NCI-H446 (cell line): ENCODE measurements around the gene MET.
"Not testable (repeated sequence)": the region's sequence is repeated elsewhere in the genome, so short reads cannot be mapped to it uniquely, and the experiment has no call there.

ENCODE experiments used
- DNase-seq, 2 experiments: peaks; one replicate each; lab custom pipeline; 2025; lab: John Stamatoyannopoulos, UW

MET gene

DNA sequence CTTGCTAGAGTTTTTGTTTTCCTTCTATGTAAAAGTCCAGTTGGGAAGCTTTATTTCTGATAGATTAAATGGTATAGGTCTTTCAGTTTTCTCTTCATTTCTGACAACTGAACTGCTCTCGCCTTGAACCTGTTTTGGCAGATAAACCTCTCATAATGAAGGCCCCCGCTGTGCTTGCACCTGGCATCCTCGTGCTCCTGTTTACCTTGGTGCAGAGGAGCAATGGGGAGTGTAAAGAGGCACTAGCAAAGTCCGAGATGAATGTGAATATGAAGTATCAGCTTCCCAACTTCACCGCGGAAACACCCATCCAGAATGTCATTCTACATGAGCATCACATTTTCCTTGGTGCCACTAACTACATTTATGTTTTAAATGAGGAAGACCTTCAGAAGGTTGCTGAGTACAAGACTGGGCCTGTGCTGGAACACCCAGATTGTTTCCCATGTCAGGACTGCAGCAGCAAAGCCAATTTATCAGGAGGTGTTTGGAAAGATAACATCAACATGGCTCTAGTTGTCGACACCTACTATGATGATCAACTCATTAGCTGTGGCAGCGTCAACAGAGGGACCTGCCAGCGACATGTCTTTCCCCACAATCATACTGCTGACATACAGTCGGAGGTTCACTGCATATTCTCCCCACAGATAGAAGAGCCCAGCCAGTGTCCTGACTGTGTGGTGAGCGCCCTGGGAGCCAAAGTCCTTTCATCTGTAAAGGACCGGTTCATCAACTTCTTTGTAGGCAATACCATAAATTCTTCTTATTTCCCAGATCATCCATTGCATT is 27.1 kb downstream of the MET start:
- no peak for DNase-seq

DNA sequence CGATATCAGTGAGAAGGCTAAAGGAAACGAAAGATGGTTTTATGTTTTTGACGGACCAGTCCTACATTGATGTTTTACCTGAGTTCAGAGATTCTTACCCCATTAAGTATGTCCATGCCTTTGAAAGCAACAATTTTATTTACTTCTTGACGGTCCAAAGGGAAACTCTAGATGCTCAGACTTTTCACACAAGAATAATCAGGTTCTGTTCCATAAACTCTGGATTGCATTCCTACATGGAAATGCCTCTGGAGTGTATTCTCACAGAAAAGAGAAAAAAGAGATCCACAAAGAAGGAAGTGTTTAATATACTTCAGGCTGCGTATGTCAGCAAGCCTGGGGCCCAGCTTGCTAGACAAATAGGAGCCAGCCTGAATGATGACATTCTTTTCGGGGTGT is 27.7 kb downstream of the MET start:
- no peak for DNase-seq

DNA sequence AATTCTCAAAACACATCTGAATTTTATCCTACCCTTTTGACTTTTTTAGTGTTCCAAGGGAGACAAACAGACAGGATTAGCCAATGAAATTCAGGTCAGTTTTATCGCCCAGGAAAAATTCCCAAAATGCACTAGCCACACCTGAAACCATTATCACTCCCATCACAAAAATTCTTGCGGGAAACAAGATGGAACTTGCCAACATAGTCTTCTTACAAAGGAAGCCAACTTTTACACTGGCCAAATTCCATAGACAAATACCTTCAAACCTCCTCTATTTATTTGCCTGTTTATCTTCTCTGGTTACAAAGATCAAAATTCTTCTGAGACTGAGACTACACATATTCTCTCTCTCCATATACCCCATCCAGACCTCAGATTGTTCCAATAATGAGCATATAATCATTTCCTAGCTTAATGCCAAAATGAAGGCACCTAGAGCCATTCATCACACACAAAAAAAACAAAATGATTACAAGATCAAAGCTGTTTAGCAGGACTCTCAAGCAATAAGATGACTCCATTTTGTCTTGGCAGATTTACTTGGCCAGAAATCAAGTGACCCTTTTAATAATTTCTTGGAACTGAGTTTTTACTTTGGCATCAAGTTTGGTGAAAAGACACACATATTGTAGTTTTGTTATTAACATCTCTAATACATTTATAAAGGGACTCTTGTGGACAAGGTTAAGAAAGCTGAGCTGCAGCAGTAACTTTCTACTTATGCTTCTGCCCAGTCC is 30.2 kb downstream of the MET start:
- no peak for DNase-seq

DNA sequence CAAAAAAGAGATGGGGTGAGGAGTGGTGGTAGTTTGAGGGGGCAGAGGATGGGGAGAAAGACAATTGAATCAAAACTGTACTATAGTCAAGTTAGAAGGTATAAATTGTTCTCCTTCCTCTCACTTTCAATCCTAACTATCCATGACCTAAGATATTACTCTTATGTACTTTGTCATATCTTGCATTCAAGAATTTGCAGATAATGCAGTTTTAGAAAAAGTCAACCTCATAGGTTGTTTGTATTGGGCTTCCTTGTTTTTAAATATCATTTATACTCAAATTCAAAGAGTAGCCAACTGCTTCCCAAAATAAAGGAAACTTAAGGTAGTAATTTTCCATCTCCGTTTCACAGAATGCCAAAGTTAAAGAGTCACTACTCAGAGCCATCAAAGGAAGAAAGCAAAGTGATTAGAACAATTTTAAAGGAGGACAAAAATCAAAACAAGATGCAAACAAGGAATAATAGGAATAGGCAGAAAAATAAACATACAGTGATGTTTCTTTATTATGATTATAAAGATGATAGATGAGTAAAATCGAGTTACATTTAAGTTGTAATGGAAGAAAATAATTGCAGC is 32.7 kb downstream of the MET start:
- DNase-seq: no peak

DNA sequence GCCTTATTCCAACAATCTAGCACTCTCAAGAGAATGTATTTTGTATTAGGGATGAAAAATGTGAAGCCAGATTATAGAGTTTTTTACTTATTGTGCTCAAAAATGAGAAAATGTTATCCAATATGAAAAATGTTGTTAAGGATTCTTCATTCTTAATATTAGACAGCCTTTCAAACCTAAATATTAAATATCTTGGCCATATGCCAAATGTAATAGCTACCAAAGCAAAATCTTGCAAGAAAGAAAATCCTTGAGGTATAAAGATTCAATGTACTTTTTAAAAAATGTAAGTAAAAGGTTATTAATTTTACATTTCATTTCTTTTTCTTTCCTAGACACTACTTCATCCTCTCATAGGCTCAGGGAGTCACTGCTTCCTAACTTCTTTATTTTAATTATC is 33.4 kb downstream of the MET start:
- no peak for DNase-seq

DNA sequence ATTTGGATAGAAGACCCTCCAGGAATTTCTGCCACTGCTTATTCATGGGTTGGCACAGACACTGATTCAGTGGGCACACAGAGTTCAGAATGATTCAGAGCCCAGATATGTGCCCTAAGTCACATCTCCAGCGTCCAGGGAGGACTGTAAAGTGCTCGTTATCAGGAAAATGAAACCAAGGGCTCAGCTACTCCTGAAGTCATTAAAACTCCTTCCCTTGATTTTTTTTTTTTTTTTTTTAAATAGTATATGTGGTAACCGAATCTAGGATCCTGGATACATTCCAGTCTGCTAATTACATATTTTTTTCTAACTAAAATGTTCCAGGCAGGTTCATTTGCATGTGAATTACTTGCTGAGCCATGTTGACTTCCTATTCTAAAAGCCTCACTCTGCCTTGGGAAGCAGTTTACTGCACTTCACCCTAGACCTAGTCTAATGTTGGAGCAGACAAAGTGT is 34.7 kb downstream of the MET start:
- no peak for DNase-seq

DNA sequence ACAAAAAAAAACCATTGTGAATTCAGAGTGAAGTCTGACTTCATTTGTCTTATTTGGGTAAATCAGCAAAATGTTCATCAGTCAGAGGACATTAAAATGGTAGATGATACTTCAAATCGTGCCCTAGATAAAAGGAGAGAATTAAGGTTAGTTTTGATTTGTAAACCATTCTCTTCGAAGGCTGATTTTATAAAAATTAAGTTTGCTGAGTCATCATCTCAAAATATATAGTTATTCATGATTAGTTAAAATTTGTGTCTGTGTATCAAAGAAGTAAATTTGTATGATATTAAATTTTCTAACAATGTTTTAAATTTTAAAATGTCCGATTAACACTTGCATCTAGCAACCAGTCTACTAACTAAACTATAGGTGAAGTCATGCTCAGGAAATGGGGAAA is 35.3 kb downstream of the MET start:
- no peak for DNase-seq

DNA sequence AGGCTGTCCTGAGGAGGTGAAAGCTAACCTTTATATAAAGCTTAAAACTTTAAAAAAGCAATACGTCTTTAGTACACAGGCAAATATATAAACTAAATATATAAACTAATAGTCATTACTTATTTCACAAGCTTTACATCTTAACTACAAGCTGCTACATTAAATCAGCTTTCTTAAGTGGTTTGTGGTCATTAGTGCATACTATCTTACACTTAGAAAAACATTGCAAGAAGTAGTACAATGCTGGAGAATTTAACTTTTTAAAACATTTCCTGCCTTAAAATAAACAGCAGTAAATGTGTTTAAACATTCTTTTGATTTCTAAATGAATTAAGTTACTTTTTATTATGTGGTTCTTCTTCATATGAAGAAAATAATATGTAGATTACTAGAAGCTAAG is 36.3 kb downstream of the MET start:
- DNase-seq: no peak

DNA sequence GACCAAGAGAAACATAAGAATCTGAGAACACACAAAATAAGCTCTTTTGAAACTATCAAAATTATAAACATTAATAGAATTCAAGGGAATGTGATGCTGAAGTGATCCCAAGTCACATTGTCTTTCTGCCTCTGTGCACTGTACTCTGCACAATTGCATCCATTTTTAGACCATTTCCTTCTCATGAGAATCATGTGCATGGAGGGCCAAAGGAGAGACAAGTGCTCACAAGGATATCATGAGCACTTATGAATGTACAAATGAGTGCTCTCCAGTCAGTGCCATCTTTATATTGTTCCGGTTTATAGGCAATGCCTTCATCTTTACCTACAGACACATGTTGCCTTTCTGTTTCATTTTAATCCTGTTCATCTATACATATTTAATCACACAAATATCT is 36.9 kb downstream of the MET start:
- DNase-seq: no peak

DNA sequence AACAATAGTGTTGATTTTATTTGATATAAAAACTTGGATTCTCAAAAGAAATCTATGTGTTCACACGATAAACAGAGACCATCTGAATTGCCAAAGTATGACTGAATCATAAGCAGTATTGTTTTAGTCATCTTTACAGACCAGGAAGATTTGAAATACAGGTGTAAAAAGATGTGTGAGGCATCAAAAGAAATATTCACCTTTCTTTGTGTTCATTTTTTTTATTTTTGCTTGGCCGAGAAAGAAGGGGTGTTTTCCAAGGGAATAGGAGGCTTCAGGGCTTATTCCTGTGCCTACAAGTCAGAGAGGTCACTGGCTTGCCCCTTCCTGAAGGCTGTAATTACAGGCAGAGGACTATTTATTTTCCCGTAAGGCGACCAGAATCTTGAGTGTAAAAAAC is 37.3 kb downstream of the MET start:
- no peak for DNase-seq

DNA sequence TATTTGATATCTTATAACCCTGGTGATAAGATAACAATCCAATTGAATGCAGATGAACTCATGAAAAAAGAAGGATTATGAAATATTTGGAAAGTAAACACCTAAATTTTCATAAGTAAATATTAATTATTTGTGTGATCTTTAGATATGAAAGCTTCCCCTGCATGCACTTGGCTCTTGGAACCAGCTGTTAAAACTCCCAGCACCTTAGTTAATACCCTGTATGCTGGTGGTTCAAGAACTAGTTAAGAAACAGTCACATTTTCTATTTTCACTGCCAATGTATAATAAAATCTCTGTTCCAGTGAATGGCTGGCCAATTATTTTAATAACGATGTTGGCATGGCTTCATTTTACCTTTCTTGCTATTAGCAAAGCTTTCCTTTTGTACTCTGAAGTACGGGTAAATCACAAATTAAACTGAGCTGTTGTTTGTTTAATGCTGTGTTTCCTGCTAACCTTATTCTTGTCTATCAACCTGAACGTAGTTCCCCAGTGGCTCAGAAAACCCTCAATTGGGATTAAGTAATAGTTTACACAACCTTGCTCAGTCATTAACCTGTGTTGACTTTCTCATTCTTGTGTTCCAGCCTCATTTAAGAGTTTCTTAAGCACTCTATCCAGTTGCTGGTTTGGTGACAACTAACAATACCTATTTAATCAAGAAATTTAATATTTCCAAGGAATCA is 38.9 kb downstream of the MET start:
- DNase-seq: no peak

DNA sequence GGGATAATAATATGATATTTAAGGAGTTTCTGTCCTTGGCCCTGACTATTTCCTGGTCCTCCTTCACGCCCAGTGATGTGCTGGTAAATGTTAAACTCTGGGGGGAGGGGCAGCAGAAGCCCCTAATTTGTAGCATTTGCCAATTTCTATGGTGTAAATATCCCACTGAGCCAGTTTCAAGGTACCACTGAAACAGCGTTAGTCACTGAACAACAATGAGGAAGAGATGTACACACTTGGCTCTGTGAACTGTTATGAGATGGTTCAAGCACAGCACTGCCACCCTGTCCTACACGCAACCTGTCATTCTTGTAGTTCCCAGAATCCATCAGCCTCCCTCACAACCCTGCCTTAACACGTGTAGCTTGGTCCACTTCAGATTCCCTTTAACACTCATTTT is 39.8 kb downstream of the MET start:
- no peak for DNase-seq

DNA sequence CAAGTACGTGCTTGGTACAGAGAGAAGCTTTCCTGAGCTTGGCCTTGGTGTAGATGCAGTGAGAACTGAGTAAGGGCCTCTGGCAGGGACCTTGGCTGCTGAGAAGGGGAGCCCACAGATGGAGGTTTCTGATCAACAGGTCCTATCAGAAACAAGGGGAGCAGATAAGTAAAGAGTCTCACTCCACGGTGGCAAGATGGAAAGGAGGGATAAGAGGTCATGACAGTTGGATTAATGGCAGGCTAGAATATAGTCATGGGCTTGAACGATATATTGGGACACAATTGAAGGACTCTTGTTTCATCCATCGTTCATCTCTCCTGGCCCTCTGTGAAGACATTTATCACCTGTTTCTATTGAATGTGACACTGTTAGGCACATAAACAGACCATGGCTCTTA is 41.5 kb downstream of the MET start:
- DNase-seq: no peak

DNA sequence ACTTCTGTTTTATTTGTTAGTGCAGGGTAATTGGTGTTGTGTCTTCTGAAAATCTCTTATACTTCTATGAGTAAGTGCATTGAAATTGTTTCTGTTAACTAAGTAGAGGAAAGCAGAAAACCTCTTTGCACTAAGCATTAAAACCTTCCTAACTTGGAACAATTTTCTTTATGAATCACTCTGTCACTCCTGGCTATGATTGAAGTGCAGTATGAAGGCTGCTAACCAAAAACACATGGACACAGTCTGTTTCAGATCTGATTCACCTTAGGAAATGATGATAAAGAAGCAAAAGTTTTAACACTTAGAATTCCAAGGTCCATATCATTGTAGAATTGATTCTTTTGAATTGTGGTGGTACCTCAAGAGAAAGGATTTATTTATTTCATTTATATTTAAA is 41.9 kb downstream of the MET start:
- no peak for DNase-seq

DNA sequence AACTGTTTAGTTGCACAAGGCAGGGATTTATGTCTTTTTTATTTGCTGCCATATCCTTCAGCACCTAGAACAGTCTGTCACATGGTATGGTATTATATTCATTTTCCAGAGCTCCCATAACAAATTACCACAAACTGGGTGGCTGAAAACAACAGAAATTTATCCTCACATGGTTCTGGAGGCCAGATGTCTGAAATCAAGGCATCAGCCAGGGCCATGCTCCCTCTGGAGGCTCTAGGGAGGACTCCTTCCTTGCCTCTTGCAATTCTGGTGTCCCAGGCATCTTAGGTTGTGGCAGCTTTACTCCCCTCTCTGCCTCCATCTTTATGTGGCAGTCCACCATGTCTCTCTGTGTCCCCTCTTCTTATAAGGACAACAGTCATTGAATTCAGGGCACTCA is 43.1 kb downstream of the MET start:
- no peak for DNase-seq

DNA sequence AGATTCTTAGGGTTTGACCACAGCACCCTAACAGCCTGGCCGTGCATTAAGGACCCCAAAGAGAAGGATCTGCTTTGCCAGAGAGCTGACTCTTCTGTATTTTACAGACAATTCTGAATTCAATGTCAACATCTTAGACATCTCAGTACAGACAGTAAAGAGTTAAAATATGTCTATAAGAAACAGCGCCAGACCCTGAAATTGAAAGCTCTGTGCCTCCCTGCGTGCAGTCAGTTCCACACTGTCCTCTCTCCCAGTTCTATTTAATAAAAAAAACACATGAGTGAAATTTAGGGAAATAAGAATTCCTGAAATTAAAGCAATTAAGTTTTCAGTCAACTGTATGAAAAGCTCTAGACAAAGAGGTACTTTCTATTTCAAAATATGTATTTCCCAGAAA is 45.1 kb downstream of the MET start:
- DNase-seq: no peak

DNA sequence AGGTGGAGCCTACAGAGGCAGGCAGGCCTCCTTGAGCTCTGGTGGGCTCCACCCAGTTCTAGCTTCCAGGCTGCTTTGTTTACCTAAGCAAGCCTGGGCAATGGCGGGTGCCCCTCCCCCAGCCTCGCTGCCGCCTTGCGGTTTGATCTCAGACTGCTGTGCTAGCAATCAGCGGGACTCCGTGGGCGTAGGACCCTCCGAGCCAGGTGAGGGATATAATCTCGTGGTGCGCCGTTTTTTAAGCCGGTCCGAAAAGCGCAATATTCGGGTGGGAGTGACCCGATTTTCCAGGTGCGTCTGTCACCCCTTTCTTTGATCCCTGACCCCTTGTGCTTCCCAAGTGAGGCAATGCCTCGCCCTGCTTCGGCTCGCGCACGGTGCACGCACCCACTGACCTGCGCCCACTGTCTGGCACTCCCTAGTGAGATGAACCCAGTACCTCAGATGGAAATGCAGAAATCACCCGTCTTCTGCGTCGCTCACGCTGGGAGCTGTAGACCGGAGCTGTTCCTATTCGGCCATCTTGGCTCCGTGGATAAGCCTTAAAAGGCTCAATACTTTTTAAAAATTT is 52.0 kb downstream of the MET start:
- not testable (repeated sequence) for DNase-seq

DNA sequence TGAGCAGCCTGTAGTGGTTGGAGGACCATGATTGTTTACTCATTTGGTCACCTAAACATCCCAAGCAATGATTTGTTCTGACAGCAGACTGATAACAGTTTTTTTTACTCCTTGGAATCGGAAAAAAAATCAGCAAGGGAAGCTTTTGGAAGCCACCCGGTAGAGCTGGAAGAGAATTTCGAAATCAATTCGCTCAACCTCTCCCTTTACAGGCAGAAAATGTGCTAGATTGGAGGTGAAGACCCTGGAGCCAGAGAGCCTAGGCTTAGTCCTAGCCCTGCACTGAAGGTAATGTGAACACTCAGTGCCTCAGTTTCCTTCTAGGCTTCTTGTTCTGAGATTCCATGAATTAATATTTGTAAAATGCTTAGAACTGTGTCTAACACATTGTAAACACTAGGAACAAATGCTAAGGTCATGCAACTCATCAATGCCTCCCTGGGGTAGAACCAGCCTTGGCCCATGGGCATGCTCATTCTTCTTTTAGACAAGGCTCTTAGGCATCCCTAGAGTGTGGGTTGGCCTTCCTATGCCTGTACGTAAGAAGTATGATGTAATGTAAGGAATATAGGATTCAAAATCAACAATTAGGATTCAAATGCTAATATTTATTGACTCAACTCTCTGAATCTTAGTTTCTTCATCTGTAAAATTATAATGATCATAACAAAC is 52.7 kb downstream of the MET start:
- DNase-seq: no peak

DNA sequence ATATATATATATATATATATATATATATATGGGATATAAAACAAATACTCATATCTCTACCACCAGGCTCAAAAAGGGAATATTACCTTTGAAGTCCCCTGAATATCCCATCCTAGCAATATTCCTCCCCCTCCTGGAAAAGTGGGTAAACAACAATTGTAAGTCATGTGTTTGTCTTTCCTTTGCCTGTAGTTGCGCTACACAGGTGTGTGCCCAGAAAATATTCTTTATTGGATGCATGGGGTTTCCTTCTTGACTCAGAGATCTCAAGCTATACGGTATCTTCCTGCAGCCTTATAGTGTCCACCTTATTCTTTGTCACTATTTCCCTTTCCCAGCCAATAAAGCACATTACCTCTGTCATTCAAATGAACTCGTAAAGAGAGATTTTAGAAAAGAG is 54.2 kb downstream of the MET start:
- no peak for DNase-seq

DNA sequence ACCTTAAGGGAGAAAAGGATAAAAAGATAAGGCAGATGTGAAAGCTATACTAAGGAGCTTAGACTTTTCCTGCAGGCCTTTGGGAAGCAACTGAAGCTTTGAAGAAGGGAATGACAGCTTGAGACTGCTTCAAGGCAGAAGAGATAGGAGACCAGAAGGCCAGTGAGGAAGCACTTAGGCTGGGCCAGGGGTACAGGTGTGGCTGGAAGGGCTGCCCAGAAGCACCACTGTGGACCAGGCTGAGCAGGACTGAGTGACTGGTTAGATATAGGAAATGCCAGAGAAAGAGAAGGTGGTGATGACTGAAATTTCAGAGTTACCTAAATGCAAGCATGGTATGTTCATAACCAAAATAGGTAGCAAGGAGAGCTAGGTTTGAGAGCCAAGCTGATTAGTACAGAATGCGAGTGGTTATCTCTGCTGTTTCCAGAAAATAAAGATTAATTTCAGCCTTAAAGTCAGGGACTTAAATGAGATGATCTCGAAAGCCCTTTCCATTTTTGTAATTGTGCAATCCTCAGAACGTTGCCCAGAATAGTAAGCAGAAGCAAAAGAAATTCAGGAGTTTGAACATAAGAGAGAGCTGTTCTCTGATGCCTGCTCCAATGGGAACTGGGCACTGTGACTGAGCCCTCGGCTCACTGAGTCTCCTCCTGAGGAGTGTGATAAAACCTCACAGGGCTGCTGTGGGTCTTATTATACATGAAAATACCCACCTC is 54.9 kb downstream of the MET start:
- DNase-seq: no peak

DNA sequence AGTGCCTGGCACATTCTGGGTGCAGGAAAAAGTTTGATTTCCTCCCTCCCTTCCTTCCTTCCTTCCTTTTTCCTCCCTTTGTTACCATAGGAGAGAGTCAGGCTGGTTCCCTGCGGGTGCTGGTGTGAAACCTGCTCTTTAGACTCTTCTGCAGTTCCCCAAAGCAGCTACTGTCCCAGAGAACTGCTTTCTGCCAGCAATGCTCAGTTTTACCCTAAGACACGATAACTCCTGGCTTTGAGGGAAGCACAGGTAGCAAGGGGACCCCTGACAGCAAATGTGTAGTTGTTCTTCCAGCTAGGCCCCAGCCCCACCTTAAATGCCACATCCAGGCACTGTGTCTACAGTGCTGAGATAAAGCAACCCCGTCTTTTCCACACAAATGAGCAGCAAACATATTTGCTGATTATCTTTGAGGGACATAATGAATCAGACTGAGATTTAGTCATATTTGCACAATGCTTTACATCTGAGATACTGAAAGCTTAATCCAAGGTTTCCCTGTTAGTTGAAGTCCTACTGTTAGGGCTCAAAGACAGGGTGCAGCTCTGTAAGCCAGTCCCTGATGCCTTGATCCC is 55.5 kb downstream of the MET start:
- no peak for DNase-seq
